Large intestine (tissue), 3 donors: ENCODE data around the gene HARS1. TPM values are rescaled to one million over a fixed set of nuclear protein-coding genes. Genes with fewer than 3 reads are reported as not detected.
"Not testable (repeated sequence)": the region's sequence is repeated elsewhere in the genome, so short reads cannot be mapped to it uniquely, and the experiment has no call there.

Source experiments
- DNase-seq, 2 donors: peaks; one replicate each; pipeline versions ENCODE4 v3.0.0 to v3.0.0-alpha.2; 2013
- H3K27ac ChIP-seq: one replicate; pipeline ENCODE4 v1.5.1; 2013; ENCODE audit warnings: low read length
- H3K27me3 ChIP-seq: 2 replicates; pipeline ENCODE4 v1.6.1; 2013; ENCODE audit warnings: low read length; ENCODE audit not compliant: control insufficient read depth, insufficient read depth
- H3K36me3 ChIP-seq: 2 replicates; pipeline ENCODE4 v1.6.1; 2013; ENCODE audit warnings: low read length; ENCODE audit not compliant: control insufficient read depth, insufficient read depth
- H3K4me1 ChIP-seq: one replicate; pipeline ENCODE4 v1.6.1; 2013; ENCODE audit warnings: low read length; ENCODE audit not compliant: control insufficient read depth, insufficient read depth
- H3K4me3 ChIP-seq: one replicate; pipeline ENCODE4 v1.5.1; 2013; ENCODE audit warnings: low read length
- H3K9me3 ChIP-seq: one replicate; pipeline ENCODE4 v1.6.1; 2013; ENCODE audit warnings: mild to moderate bottlenecking, low read depth, low read length, moderate library complexity; ENCODE audit not compliant: control insufficient read depth
- WGBS: methylation state at CpG from one replicate; pipeline ENCODE4 v1.1.5; 2013; ENCODE audit warnings: low lambda C conversion rate; ENCODE audit not compliant: insufficient coverage; 5-methylcytosine and 5-hydroxymethylcytosine counted together
- polyA plus RNA-seq: library from polyadenylated mRNA; unstranded; fragments of 120-200 nt; gene quantifications from one replicate; pipeline ENCODE4 v1.2.1, GENCODE V29; 2013

The HARS1 gene
- polyA plus RNA-seq, 1 donor, result 55.4 TPM

- Histone ChIP-seq H3K4me3 (no peak overlapping the region), H3K9me3 (no peaks in the 10 kb centered on the region), H3K27me3 (peaks cover 34% of the 10 kb centered on the region), H3K4me1 (peaks cover 19% of the 10 kb centered on the region), H3K36me3 (no peaks in the 10 kb centered on the region), H3K27ac (no peak overlapping the region)
- WGBS, result no CpG with 5 or more reads among the region's 2 CpGs
- DNase-seq, result no peak
Observed at GRCh38 chr5:140633501-140633900, 57.7 kb downstream of the HARS1 start.

- H3K4me1 ChIP-seq, result peaks cover 16% of the 10 kb centered on the region
- H3K27ac ChIP-seq, result peak within 1 kb of the TSS; percentile 21
- no peaks in the 10 kb centered on the region for H3K9me3 ChIP-seq
- peak in 1 of 2 donors; percentile 42 for DNase-seq
- peak within 1 kb of the TSS; percentile 50 for H3K4me3 ChIP-seq
- peaks cover 32% of the 10 kb centered on the region for H3K27me3 ChIP-seq
- no CpG with 5 or more reads among the region's 16 CpGs for WGBS
- no peaks in the 10 kb centered on the region for H3K36me3 ChIP-seq
Observed at GRCh38 chr5:140633021-140633471, 58.1 kb downstream of the HARS1 start, which contains the start of gene CD14. CD14 (minus strand) TSS chr5:140633175; CDS start chr5:140633071, 104 bp downstream.

DNA sequence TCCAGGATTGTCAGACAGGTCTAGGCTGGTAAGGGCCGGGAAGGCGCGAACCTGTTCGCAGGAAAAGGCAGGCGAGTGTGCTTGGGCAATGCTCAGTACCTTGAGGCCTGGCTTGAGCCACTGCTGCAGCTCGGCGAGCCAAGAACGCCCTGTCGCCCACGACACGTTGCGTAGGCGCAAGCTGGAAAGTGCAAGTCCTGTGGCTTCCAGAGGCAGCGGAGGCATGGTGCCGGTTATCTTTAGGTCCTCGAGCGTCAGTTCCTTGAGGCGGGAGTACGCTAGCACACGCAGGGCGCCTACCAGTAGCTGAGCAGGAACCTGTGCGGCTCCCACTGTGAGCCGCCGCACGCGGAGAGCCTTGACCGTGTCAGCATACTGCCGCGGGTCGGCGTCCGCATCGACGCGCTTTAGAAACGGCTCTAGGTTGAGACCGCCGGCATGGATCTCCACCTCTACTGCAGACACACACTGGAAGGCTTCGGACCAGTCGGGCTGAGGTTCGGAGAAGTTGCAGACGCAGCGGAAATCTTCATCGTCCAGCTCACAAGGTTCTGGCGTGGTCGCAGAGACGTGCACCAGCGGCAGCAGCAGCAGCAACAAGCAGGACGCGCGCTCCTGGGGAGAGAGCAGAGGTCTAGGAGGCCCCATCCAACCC is 58.7 kb downstream of the HARS1 start:
- H3K9me3 ChIP-seq, result peaks cover 4% of the 10 kb centered on the region
- peaks cover 14% of the 10 kb centered on the region for H3K4me1 ChIP-seq
- H3K27ac ChIP-seq, result peak overlapping the region; percentile 21
- peak overlapping the region; percentile 50 for H3K4me3 ChIP-seq
- WGBS, result no CpG with 5 or more reads among the region's 51 CpGs
- H3K36me3 ChIP-seq, result no peaks in the 10 kb centered on the region
- peak in 1 of 2 donors; percentile 69 for DNase-seq
- H3K27me3 ChIP-seq, result peaks cover 32% of the 10 kb centered on the region

GRCh38 chr5:140631831-140632365 is 59.3 kb downstream of the HARS1 start:
- Histone ChIP-seq H3K36me3 (no peaks in the 10 kb centered on the region), H3K27ac (peak overlapping the region; percentile 21), H3K27me3 (peaks cover 32% of the 10 kb centered on the region), H3K9me3 (peaks cover 4% of the 10 kb centered on the region), H3K4me1 (peaks cover 14% of the 10 kb centered on the region), H3K4me3 (peak overlapping the region; percentile 50)
- no CpG with 5 or more reads among the region's 36 CpGs for WGBS
- DNase-seq, result peak in 1 of 2 donors; percentile 66

GRCh38 chr5:140631036-140631417 is 60.1 kb downstream of the HARS1 start:
- no peak for DNase-seq
- H3K27me3 ChIP-seq, result peaks cover 32% of the 10 kb centered on the region
- peaks cover 14% of the 10 kb centered on the region for H3K4me1 ChIP-seq
- peaks cover 4% of the 10 kb centered on the region for H3K9me3 ChIP-seq
- no peaks in the 10 kb centered on the region for H3K36me3 ChIP-seq
- WGBS, result 95% methylated on average over 4 of the region's 4 CpGs
- H3K4me3 ChIP-seq, result no peak overlapping the region
- H3K27ac ChIP-seq, result no peak overlapping the region

GRCh38 chr5:140630292-140631035 is 60.7 kb downstream of the HARS1 start:
- peaks cover 14% of the 10 kb centered on the region for H3K4me1 ChIP-seq
- no peaks in the 10 kb centered on the region for H3K36me3 ChIP-seq
- no CpG with 5 or more reads among the region's 2 CpGs for WGBS
- peaks cover 4% of the 10 kb centered on the region for H3K9me3 ChIP-seq
- no peak overlapping the region for H3K4me3 ChIP-seq
- H3K27me3 ChIP-seq, result peaks cover 32% of the 10 kb centered on the region
- no peak overlapping the region for H3K27ac ChIP-seq
- DNase-seq, result no peak

DNA sequence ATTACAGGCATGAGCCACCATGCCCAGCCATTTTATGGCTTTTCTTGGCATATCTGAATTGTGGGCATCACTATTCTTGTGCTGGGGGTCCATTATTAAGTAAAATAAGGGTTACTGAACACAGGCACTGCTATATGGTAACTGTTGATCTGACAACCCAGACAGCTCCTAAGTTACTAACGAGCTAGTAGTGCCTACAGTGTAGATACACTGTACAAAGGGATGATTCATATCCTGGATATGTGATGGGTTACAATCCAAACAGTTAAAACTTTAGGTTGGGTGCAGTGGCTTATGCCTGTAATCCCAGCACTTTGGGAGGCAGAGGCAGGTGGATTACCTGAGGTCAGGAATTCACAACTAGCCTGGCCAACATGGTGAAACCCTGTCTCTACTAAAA is 62.5 kb downstream of the HARS1 start:
- WGBS, result no CpG with 5 or more reads among the region's 1 CpG
- no peak overlapping the region for H3K4me3 ChIP-seq
- no peak overlapping the region for H3K27ac ChIP-seq
- peaks cover 14% of the 10 kb centered on the region for H3K4me1 ChIP-seq
- H3K27me3 ChIP-seq, result peaks cover 29% of the 10 kb centered on the region
- DNase-seq, result no peak
- no peaks in the 10 kb centered on the region for H3K36me3 ChIP-seq
- peaks cover 4% of the 10 kb centered on the region for H3K9me3 ChIP-seq

GRCh38 chr5:140627972-140628371 is 63.2 kb downstream of the HARS1 start:
- DNase-seq, result no peak
- Histone ChIP-seq H3K9me3 (peaks cover 4% of the 10 kb centered on the region), H3K4me3 (no peak overlapping the region), H3K4me1 (peaks cover 9% of the 10 kb centered on the region), H3K36me3 (no peaks in the 10 kb centered on the region), H3K27me3 (peaks cover 24% of the 10 kb centered on the region), H3K27ac (no peak overlapping the region)
- WGBS, result no CpG with 5 or more reads among the region's 6 CpGs

GRCh38 chr5:140624886-140625285 is 66.3 kb downstream of the HARS1 start:
- not testable (repeated sequence) for H3K9me3 ChIP-seq, H3K27ac ChIP-seq, H3K4me1 ChIP-seq, DNase-seq, H3K27me3 ChIP-seq, H3K36me3 ChIP-seq, H3K4me3 ChIP-seq
- 100% methylated on average over 4 of the region's 10 CpGs for WGBS
